CD14-positive monocyte (primary cell): ENCODE results near the gene DCC. TPM values are rescaled to one million over a fixed set of nuclear protein-coding genes. Genes with fewer than 3 reads are reported as not detected.

Source experiments
- DNase-seq, 3 donors: peaks; one replicate each; pipeline ENCODE4 v3.0.0-alpha.2; 2011 to 2022
- H2AFZ ChIP-seq: 2 replicates; pipeline ENCODE4 v1.6.0; 2012; ENCODE audit warnings: mild to moderate bottlenecking, low read depth, low read length, inconsistent platforms; ENCODE audit not compliant: insufficient read depth, poor library complexity, severe bottlenecking
- H3K27ac ChIP-seq, 2 donors: 1 replicate in 1 of 2; 2 replicates in 1 of 2; pipeline ENCODE4 v1.5.1; 2012 to 2013; ENCODE audit warnings: low read length in 2 of 2, control low read depth in 1 of 2, inconsistent platforms in 1 of 2, low read depth in 1 of 2, mild to moderate bottlenecking in 1 of 2
- H3K27me3 ChIP-seq, 2 donors: one replicate each; pipeline versions ENCODE4 v1.6.0 to v1.6.1; 2011 to 2013; ENCODE audit warnings: low read length in 2 of 2; ENCODE audit not compliant: control insufficient read depth in 2 of 2, insufficient read depth in 2 of 2
- H3K36me3 ChIP-seq, 2 donors: replicated peaks in 1 of 2; 1 replicate in 1 of 2; 2 replicates in 1 of 2; pipeline versions ENCODE4 v1.5.1 to v1.6.1; 2012 to 2013; ENCODE audit warnings: low read length in 2 of 2, control low read depth in 1 of 2, inconsistent platforms in 1 of 2, mild to moderate bottlenecking in 1 of 2; ENCODE audit not compliant: insufficient read depth in 2 of 2, control insufficient read depth in 1 of 2
- H3K4me1 ChIP-seq, 2 donors: 1 replicate in 1 of 2; 2 replicates in 1 of 2; pipeline versions ENCODE4 v1.5.1 to v1.6.1; 2012 to 2013; ENCODE audit warnings: low read length in 2 of 2, control low read depth in 1 of 2, inconsistent platforms in 1 of 2, mild to moderate bottlenecking in 1 of 2, moderate library complexity in 1 of 2; ENCODE audit not compliant: insufficient read depth in 2 of 2, control insufficient read depth in 1 of 2
- H3K4me2 ChIP-seq: replicated peaks from 2 replicates; pipeline ENCODE3; 2012; ENCODE audit warnings: low read length, moderate library complexity, mild to moderate bottlenecking; ENCODE audit not compliant: poor library complexity, severe bottlenecking; ENCODE audit errors: extremely low read depth
- H3K4me3 ChIP-seq, 3 experiments: fragments of 200-600 bp in 1 of 3; sonication (generic) in 1 of 3; replicated peaks in 1 of 3; 1 replicate in 2 of 3; 2 replicates in 1 of 3; pipeline ENCODE4 v1.5.1; 2011 to 2013; ENCODE audit warnings: low read length in 3 of 3, mild to moderate bottlenecking in 3 of 3, control low read depth in 2 of 3, low read depth in 2 of 3, inconsistent platforms in 1 of 3, moderate library complexity in 1 of 3
- H3K79me2 ChIP-seq: 2 replicates; pipeline ENCODE4 v1.6.0; 2012; ENCODE audit warnings: mild to moderate bottlenecking, control low read depth, inconsistent platforms, low read length, moderate library complexity; ENCODE audit not compliant: insufficient read depth
- H3K9ac ChIP-seq: 2 replicates; pipeline ENCODE4 v1.6.0; 2017; ENCODE audit warnings: low read length, mild to moderate bottlenecking; ENCODE audit not compliant: insufficient read depth, poor library complexity, severe bottlenecking
- H3K9me3 ChIP-seq, 2 donors: replicated peaks in 1 of 2; 1 replicate in 1 of 2; 2 replicates in 1 of 2; pipeline versions ENCODE4 v1.5.1 to v1.6.1; 2012 to 2013; ENCODE audit warnings: low read length in 2 of 2, control low read depth in 1 of 2; ENCODE audit not compliant: control insufficient read depth in 1 of 2, insufficient read depth in 1 of 2
- H4K20me1 ChIP-seq: 2 replicates; pipeline ENCODE4 v1.6.0; 2012; ENCODE audit warnings: mild to moderate bottlenecking, low read length, control low read depth, moderate library complexity; ENCODE audit not compliant: insufficient read depth
- H3K27ac Mint-ChIP-seq, 7 donors: one replicate each; pipeline ENCODE4 v1.8.0; 2020; ENCODE audit warnings: mild to moderate bottlenecking in 7 of 7, mixed read lengths in 7 of 7, moderate library complexity in 6 of 7, inconsistent platforms in 2 of 7
- H3K27me3 Mint-ChIP-seq, 3 donors: one replicate each; pipeline ENCODE4 v1.8.0; 2021 to 2022; ENCODE audit warnings: low read depth in 3 of 3, mild to moderate bottlenecking in 3 of 3, mixed read lengths in 3 of 3, moderate library complexity in 3 of 3, inconsistent platforms in 1 of 3
- H3K36me3 Mint-ChIP-seq, 2 donors: one replicate each; pipeline ENCODE4 v1.8.0; 2020; ENCODE audit warnings: mixed read lengths in 2 of 2, inconsistent platforms in 1 of 2, mild to moderate bottlenecking in 1 of 2
- H3K4me1 Mint-ChIP-seq: one replicate; pipeline ENCODE4 v1.8.0; 2020; ENCODE audit warnings: mild to moderate bottlenecking, mixed read lengths
- H3K4me3 Mint-ChIP-seq, 2 donors: one replicate each; pipeline ENCODE4 v1.8.0; 2020; ENCODE audit warnings: mild to moderate bottlenecking in 2 of 2, mixed read lengths in 2 of 2, moderate library complexity in 1 of 2
- H3K9me3 Mint-ChIP-seq, 7 donors: one replicate each; pipeline ENCODE4 v1.8.0; 2020 to 2022; ENCODE audit warnings: mixed read lengths in 7 of 7, mild to moderate bottlenecking in 6 of 7, moderate library complexity in 6 of 7, inconsistent platforms in 2 of 7
- CTCF ChIP-seq: fragments of 200-600 bp; IDR thresholded peaks from one replicate; pipeline ENCODE4 v1.8.0; 2022; ENCODE audit warnings: antibody characterized with exemption, mild to moderate bottlenecking
- WGBS: methylation state at CpG from one replicate; pipeline ENCODE4 v1.1.5; 2013; ENCODE audit warnings: missing lambda C conversion rate; ENCODE audit not compliant: insufficient coverage; 5-methylcytosine and 5-hydroxymethylcytosine counted together
- intact Hi-C, 2 donors: fragments of 100-400 bp; cut with micrococcal nuclease; formaldehyde crosslinking; loops; one replicate each; pipeline versions ENCODE4 v1.15.0 to v1.15.1; 2023
- polyA plus RNA-seq, 3 donors: library from polyadenylated mRNA; depleted of rRNA in 1 of 3; unstranded in 2 of 3; stranded (reverse) in 1 of 3; fragments of 300-500 nt in 2 of 3; fragments of >200 nt in 1 of 3; fragmentation: Illumina TruSeq in 2 of 3; gene quantifications; 1 replicate in 2 of 3; 2 replicates in 1 of 3; pipeline ENCODE4 v1.2.3, GENCODE V29; 2012 to 2021

Gene DCC
- polyA plus RNA-seq, 3 donors, result not detected

GRCh38 chr18:52537261-52537660 is 197.3 kb downstream of the DCC start:
- H3K27ac ChIP-seq, result no peak overlapping the region
- TF ChIP-seq CTCF, result no peak
- no peaks in the 10 kb centered on the region for H4K20me1 ChIP-seq
- no peak overlapping the region for H3K4me2 ChIP-seq
- no peaks in the 10 kb centered on the region for H3K36me3 Mint-ChIP-seq
- intact Hi-C loops, result no loop called here
- H3K79me2 ChIP-seq, result no peaks in the 10 kb centered on the region
- H3K9ac ChIP-seq, result no peak overlapping the region
- peaks cover 0 to 2% (median 1%) of the 10 kb centered on the region in 3 donors for H3K27me3 Mint-ChIP-seq
- H3K27me3 ChIP-seq, result no peaks in the 10 kb centered on the region
- no peaks in the 10 kb centered on the region for H3K4me1 Mint-ChIP-seq
- H3K4me3 Mint-ChIP-seq, result no peak overlapping the region
- H3K9me3 Mint-ChIP-seq, result peaks cover 0 to 4% (median 0%) of the 10 kb centered on the region in 7 donors
- no peak overlapping the region for H2AFZ ChIP-seq
- H3K4me3 ChIP-seq, result no peak overlapping the region
- H3K4me1 ChIP-seq, result no peaks in the 10 kb centered on the region
- no peaks in the 10 kb centered on the region for H3K9me3 ChIP-seq
- no peak overlapping the region for H3K27ac Mint-ChIP-seq
- DNase-seq, result no peak
- no peaks in the 10 kb centered on the region for H3K36me3 ChIP-seq
- WGBS, result no CpG with 5 or more reads among the region's 1 CpG

- no peaks in the 10 kb centered on the region for H3K36me3 Mint-ChIP-seq
- Histone ChIP-seq H3K9me3 (no peaks in the 10 kb centered on the region), H3K27ac (no peak overlapping the region), H3K9ac (no peak overlapping the region), H2AFZ (no peak overlapping the region), H3K79me2 (no peaks in the 10 kb centered on the region), H3K4me1 (no peaks in the 10 kb centered on the region), H3K4me2 (no peak overlapping the region), H3K4me3 (no peak overlapping the region), H3K36me3 (no peaks in the 10 kb centered on the region), H4K20me1 (no peaks in the 10 kb centered on the region), H3K27me3 (no peaks in the 10 kb centered on the region)
- no peak for DNase-seq
- no peaks in the 10 kb centered on the region for H3K4me1 Mint-ChIP-seq
- TF ChIP-seq CTCF, result no peak
- H3K9me3 Mint-ChIP-seq, result peaks cover 0 to 4% (median 0%) of the 10 kb centered on the region in 7 donors
- intact Hi-C loops, result no loop called here
- H3K4me3 Mint-ChIP-seq, result no peak overlapping the region
- H3K27ac Mint-ChIP-seq, result no peak overlapping the region
- 88% methylated on average over 1 of the region's 4 CpGs for WGBS
- peaks cover 0 to 2% (median 0%) of the 10 kb centered on the region in 3 donors for H3K27me3 Mint-ChIP-seq
Measured at GRCh38 chr18:52541056-52541455, 201.1 kb downstream of the DCC start.
